Activated naive CD4-positive, alpha-beta T cell treated with anti-CD3 and anti-CD28 coated beads for 36 hours (primary cell): ENCODE results near the gene SEC63. TPM values are rescaled to one million over a fixed set of nuclear protein-coding genes. Genes with fewer than 3 reads are reported as not detected.
A peak's percentile ranks its signal among the peaks of the same experiment; 100 is the strongest.
"Not testable (repeated sequence)": the region's sequence is repeated elsewhere in the genome, so short reads cannot be mapped to it uniquely, and the experiment has no call there.

Experiments used
- CTCF ChIA-PET: fragments of 350-600 bp; sonication (Branson Sonifier 250); formaldehyde crosslinking; loops from one replicate; lab custom pipeline; 2021; ENCODE audit warnings: antibody characterized with exemption; lab: Charles Lee
- DNase-seq: peaks from one replicate; pipeline ENCODE4 v3.0.0-alpha.2; 2020
- H3K27ac Mint-ChIP-seq: one replicate; pipeline ENCODE4 v1.8.0; 2021; ENCODE audit warnings: mild to moderate bottlenecking, mixed read lengths
- H3K27me3 Mint-ChIP-seq: one replicate; pipeline ENCODE4 v1.8.0; 2021; ENCODE audit warnings: low read depth, mixed read lengths
- H3K36me3 Mint-ChIP-seq: one replicate; pipeline ENCODE4 v1.8.0; 2021; ENCODE audit warnings: low read depth, mixed read lengths
- H3K4me1 Mint-ChIP-seq: one replicate; pipeline ENCODE4 v1.8.0; 2021; ENCODE audit warnings: low read depth, mixed read lengths
- H3K4me3 Mint-ChIP-seq: one replicate; pipeline ENCODE4 v1.8.0; 2021; ENCODE audit warnings: mild to moderate bottlenecking, moderate library complexity, mixed read lengths
- H3K9me3 Mint-ChIP-seq: one replicate; pipeline ENCODE4 v1.8.0; 2021; ENCODE audit warnings: mixed read lengths
- intact Hi-C: fragments of 100-400 bp; cut with micrococcal nuclease; formaldehyde crosslinking; loops from one replicate; pipeline ENCODE4 v1.15.1; 2023
- total RNA-seq, 2 experiments: library from RNA; stranded (reverse); gene quantifications; one replicate each; pipeline ENCODE4 v1.2.3, GENCODE V29; 2021

SEC63 gene
- total RNA-seq, 2 experiments from 2014 or later: 78.3 to 86.5 TPM

DNA sequence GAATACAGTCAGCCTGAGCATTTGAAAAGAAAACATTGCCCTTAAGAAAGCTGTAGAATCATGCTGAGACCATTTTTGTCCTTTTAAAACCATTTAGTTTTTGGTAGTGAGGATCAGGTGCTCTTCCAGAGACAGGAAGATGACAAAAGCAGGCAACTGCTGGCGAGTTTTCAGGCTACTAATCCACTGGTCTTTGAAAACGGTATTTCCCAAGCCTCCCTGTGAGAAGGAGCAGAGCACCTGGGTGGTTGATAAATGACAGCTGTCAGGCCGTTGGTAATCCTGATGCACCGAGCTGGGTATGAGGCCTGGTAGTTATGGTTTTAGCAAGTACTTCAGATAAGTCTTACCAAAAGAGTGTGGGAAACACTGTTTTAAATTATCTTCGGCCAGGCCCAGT is 10.1 kb upstream of the SEC63 start:
- no peak for DNase-seq
- H3K4me1 Mint-ChIP-seq: peaks cover 17% of the 10 kb centered on the region
- H3K4me3 Mint-ChIP-seq: no peak overlapping the region
- CTCF ChIA-PET: interaction anchor here (0.7 to 1.8 kb wide), 2 partner anchors 13 to 1096 kb away, joined by 3 to 5 read pairs; no protein-coding TSS in a partner anchor
- no peak overlapping the region for H3K27ac Mint-ChIP-seq
- peaks cover 2% of the 10 kb centered on the region for H3K27me3 Mint-ChIP-seq
- H3K36me3 Mint-ChIP-seq: no peaks in the 10 kb centered on the region
- no peaks in the 10 kb centered on the region for H3K9me3 Mint-ChIP-seq
- intact Hi-C loops: no loop called here

DNA sequence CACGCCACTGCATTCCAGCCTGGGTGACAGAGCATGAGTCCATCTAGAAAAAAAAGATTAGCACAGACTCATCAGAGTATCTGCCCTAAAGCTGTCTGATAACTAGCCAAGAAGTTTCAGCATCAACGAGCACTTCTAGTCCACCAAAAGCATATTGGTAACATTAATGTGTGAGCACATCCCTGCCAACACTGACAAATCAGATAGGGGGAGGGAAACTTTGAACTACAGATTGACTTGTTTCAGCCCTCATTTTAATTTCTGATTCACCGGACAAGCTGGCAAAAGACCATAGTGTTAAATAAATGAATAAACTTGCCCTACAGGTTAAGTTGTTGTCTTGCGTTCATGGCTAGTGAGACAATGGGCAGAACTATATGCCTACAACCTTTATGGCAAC is 7.7 kb upstream of the SEC63 start:
- no peak for DNase-seq
- H3K4me1 Mint-ChIP-seq: peaks cover 17% of the 10 kb centered on the region
- H3K27ac Mint-ChIP-seq: no peak overlapping the region
- no peaks in the 10 kb centered on the region for H3K36me3 Mint-ChIP-seq
- intact Hi-C loops: loop anchor here (2.0 kb wide), 2 partner anchors 95 to 909 kb away; no protein-coding TSS in a partner anchor
- H3K27me3 Mint-ChIP-seq: peaks cover 2% of the 10 kb centered on the region
- no peaks in the 10 kb centered on the region for H3K9me3 Mint-ChIP-seq
- H3K4me3 Mint-ChIP-seq: no peak overlapping the region
- CTCF ChIA-PET: interaction anchor here (1.1 to 1.5 kb wide), 4 partner anchors 12 to 117 kb away, joined by 3 to 5 read pairs (median 4); no protein-coding TSS in a partner anchor

DNA sequence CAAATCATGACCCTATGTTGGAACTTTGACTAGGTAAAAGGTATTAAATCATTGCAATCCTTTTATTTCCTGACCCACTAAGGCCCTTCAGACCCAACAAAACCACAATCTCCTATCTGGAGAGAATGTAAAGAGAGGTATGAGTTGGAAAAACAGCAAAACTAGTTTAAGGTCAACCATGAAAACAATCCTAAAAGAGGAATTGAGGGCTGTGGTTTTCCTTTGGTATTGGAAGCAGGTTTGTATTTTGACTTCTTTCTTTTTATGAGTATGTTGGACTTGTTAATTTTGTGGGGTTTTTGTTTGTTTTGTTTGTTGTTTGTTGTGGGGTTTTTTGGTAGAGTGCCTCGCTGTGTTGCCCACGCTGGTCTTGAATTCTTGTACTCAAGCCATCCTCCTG is 4.7 kb upstream of the SEC63 start:
- CTCF ChIA-PET: no interaction called here
- no peaks in the 10 kb centered on the region for H3K9me3 Mint-ChIP-seq

DNA sequence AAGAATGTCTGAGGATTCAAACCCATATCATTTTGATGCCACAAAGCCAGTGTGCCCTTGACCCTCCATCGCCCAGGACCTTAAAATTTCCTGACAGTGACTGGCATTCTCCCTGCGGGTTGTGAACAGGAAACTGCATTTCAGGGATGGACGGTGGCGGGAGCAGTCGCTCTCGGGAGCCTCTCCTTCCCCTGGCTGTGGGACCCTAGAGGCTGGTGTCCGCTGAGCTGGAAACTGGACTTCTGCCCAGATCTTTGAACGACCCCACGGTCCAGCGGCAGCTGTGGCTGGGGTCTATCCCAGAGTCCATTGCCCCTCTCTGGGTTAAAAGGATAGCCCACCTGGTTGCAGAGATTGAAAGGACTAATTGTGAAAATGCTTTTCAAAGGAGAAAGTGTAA is 1.4 kb upstream of the SEC63 start:
- H3K27ac Mint-ChIP-seq: no peak overlapping the region
- no peaks in the 10 kb centered on the region for H3K9me3 Mint-ChIP-seq
- DNase-seq: no peak
- CTCF ChIA-PET: no interaction called here
- peaks cover 40% of the 10 kb centered on the region for H3K4me1 Mint-ChIP-seq
- intact Hi-C loops: loop anchor here (2.0 to 10.0 kb wide), 6 partner anchors 157 to 1445 kb away; partner anchors contain the start of genes CD164, MTRES1, QRSL1 and RTN4IP1
- no peaks in the 10 kb centered on the region for H3K27me3 Mint-ChIP-seq
- H3K36me3 Mint-ChIP-seq: peaks cover 22% of the 10 kb centered on the region
- peak overlapping the region; percentile 97 for H3K4me3 Mint-ChIP-seq

More for the DNA sequence above, 4.7 kb upstream of the SEC63 start:
- no peak for DNase-seq
- Mint-ChIP-seq H3K36me3 (no peaks in the 10 kb centered on the region), H3K4me3 (no peak overlapping the region), H3K27me3 (no peaks in the 10 kb centered on the region), H3K4me1 (peaks cover 30% of the 10 kb centered on the region), H3K27ac (no peak overlapping the region)
- intact Hi-C loops: no loop called here

DNA sequence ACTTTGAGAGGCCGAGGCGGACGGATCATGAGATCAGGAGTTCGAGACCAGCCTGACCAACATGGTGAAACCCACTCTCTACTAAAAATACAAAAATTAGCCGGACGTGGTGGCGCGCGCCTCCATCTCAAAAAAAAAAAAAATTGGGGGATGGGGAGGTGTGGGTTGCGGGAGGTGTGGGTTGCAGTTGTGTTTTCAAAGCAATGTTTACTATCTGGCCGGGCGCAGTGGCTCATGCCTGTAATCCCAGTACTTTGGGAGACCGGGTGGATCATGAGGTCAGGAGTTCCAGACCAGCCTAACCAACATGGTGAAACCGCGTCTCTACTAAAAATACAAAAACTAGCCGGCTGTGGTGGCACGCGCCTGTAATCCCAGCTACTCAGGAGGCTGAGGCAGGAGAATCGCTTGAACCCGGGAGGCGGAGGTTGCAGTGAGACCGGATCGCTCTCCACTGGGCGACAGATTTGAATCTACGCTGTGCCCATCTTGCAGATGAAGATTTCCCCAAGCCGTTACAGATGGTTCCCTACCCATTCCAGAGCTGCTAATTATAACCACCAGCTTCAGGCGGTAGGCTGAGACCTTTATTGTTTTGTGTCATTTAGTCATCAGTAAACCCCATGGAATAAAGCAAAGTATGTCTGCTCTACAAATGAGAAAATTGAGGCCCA is 818 bp upstream of the SEC63 start:
- H3K27ac Mint-ChIP-seq: peak overlapping the region; percentile 86
- DNase-seq, H3K27me3 Mint-ChIP-seq, H3K9me3 Mint-ChIP-seq: not testable (repeated sequence)
- intact Hi-C loops: loop anchor here (1.0 to 10.0 kb wide), 11 partner anchors 115 to 1444 kb away; partner anchors contain the start of genes AFG1L, CD164, MTRES1 and OSTM1
- CTCF ChIA-PET: interaction anchor here (0.6 to 1.0 kb wide), 3 partner anchors 15 to 92 kb away, joined by 3 to 5 read pairs (median 3); no protein-coding TSS in a partner anchor
- H3K36me3 Mint-ChIP-seq: peaks cover 22% of the 10 kb centered on the region
- peak overlapping the region; percentile 97 for H3K4me3 Mint-ChIP-seq
- peaks cover 37% of the 10 kb centered on the region for H3K4me1 Mint-ChIP-seq

DNA sequence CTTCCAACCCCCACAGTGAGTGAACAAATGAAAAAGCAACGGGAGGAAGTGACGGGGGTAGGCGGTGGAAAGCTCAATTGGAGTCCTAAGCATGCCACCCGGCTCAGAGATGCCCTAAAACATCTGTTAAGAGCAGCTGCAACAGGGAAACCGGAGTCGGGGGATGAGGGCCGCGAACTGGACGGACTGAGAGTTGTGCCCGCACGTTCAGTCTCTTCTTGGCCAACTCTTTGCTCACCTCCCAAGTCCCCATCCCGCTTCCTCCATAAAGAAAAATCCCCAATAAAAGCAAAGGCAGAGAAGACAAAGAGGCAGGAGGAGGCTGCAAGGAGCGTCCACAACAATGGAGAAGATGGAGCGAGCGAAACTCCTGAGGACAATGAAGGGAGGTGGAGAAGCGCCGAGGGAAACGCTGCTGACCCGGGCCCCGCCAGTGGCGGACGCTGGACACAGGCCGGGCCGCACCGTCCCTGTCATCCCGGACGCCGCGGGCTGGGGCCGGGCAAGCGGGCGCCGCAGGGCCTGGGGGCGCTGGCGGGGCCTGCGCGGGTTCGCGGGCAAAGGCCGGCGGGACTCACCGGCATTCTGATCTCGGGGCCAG is 600 bp downstream of the SEC63 start:
- DNase-seq: peak; percentile 80

DNA sequence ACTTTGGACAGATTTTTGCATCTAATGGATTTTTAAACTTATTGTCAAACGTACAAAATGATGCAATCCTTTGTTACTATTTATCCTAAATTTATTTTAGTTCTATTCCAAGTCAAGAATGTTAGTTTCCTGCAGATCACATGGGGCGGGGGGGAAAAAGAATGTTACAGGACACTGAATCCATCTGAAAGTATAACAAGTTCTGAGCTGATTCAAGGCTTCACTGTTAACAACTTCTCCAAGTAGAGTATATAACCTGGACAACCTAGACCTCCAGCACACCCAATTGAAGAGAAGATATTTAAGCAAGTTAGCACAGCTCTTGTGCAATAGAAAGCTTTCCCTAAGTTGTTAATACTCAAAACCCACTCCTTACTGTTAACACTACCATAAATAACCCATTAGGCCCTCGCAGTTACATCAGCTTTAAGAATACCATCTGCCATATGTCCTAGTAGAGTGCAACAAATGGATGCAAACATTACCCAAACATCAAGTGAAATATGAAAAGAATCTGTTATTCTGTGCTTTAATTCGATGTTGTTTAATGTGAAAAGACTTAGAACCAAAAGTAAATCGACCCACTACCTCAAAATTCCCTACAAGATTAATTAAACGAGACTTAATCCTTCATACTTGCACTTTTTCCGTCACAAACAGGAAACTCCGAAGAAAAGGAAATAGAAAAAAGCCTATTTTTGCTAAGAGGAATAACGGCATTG is 1.3 kb downstream of the SEC63 start:
- DNase-seq: no peak
- Mint-ChIP-seq H3K27me3 (no peaks in the 10 kb centered on the region), H3K9me3 (no peaks in the 10 kb centered on the region), H3K4me1 (peaks cover 41% of the 10 kb centered on the region), H3K4me3 (peak overlapping the region; percentile 97), H3K27ac (peak overlapping the region; percentile 94), H3K36me3 (peaks cover 27% of the 10 kb centered on the region)
- CTCF ChIA-PET: interaction anchor here (0.6 to 0.7 kb wide), 4 partner anchors 8 to 416 kb away, joined by 3 read pairs; no protein-coding TSS in a partner anchor
- intact Hi-C loops: loop anchor here (1.0 to 10.0 kb wide), 7 partner anchors 13 to 1442 kb away; partner anchors contain the start of genes CD164, CEP57L1, MTRES1 and QRSL1

More for the DNA sequence above, 600 bp downstream of the SEC63 start:
- H3K27ac Mint-ChIP-seq: peak overlapping the region; percentile 94
- H3K4me1 Mint-ChIP-seq: peaks cover 36% of the 10 kb centered on the region
- H3K36me3 Mint-ChIP-seq: peaks cover 25% of the 10 kb centered on the region
- H3K27me3 Mint-ChIP-seq: no peaks in the 10 kb centered on the region
- H3K4me3 Mint-ChIP-seq: peak overlapping the region; percentile 97
- CTCF ChIA-PET: interaction anchor here (1.0 kb wide), 1 partner anchor 22 kb away, joined by 3 read pairs; no protein-coding TSS in a partner anchor
- intact Hi-C loops: loop anchor here (1.0 to 10.0 kb wide), 7 partner anchors 14 to 1443 kb away; partner anchors contain the start of genes CD164, CEP57L1, MTRES1 and QRSL1
- no peaks in the 10 kb centered on the region for H3K9me3 Mint-ChIP-seq

DNA sequence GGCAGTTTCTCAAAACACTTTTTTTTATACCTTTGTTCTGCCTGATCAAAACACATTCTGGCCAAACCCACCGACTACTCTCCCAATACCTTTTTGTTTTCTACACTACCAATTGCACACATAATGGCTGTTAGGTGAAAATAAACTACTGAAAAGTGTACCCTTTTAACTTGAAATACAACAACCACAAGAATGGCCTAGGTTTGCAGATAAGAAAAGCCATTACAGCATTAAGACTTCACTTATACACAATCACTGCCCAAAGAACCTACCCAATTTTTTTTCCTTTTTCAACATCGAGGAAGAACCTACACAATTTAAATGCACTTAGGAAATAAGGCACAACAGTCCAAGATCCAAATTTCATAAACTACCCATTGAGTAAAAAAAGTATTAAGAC is 1.8 kb downstream of the SEC63 start:
- H3K4me1 Mint-ChIP-seq: peaks cover 46% of the 10 kb centered on the region
- no peaks in the 10 kb centered on the region for H3K27me3 Mint-ChIP-seq
- CTCF ChIA-PET: interaction anchor here (0.6 kb wide), 3 partner anchors 71 to 416 kb away, joined by 3 read pairs; no protein-coding TSS in a partner anchor
- peak overlapping the region; percentile 97 for H3K4me3 Mint-ChIP-seq
- H3K9me3 Mint-ChIP-seq: no peaks in the 10 kb centered on the region
- peak overlapping the region; percentile 94 for H3K27ac Mint-ChIP-seq
- no peak for DNase-seq
- intact Hi-C loops: loop anchor here (5.0 to 10.0 kb wide), 5 partner anchors 154 to 1441 kb away; partner anchors contain the start of genes CD164, MTRES1, QRSL1 and RTN4IP1
- H3K36me3 Mint-ChIP-seq: peaks cover 27% of the 10 kb centered on the region

DNA sequence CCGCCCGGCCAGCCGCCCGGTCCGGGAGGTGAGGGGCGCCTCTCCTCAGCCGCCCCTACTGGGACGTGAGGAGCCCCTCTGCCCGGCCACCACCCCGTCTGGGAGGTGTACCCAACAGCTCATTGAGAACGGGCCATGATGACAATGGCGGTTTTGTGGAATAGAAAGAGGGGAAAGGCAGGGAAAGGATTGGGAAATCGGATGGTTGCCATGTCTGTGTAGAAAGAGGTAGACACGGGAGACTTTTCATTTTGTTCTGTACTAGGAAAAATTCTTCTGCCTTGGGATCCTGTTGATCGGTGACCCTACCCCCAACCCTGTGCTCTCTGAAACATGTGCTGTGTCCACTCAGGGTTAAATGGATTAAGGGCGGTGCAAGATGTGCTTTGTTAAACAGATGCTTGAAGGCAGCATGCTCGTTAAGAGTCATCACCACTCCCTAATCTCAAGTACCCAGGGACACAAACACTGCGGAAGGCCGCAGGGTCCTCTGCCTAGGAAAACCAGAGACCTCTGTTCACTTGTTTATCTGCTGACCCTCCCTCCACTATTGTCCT is 4.1 kb downstream of the SEC63 start:
- not testable (repeated sequence) for H3K4me3 Mint-ChIP-seq, H3K9me3 Mint-ChIP-seq, H3K27ac Mint-ChIP-seq, H3K27me3 Mint-ChIP-seq, DNase-seq
- CTCF ChIA-PET: interaction anchor here (0.7 kb wide), 1 partner anchor 140 kb away, joined by 3 read pairs; no protein-coding TSS in a partner anchor
- Mint-ChIP-seq H3K4me1 (peaks cover 50% of the 10 kb centered on the region), H3K36me3 (peaks cover 27% of the 10 kb centered on the region)
- intact Hi-C loops: loop anchor here (10.0 kb wide), 1 partner anchor 1439 kb away; no protein-coding TSS in a partner anchor

DNA sequence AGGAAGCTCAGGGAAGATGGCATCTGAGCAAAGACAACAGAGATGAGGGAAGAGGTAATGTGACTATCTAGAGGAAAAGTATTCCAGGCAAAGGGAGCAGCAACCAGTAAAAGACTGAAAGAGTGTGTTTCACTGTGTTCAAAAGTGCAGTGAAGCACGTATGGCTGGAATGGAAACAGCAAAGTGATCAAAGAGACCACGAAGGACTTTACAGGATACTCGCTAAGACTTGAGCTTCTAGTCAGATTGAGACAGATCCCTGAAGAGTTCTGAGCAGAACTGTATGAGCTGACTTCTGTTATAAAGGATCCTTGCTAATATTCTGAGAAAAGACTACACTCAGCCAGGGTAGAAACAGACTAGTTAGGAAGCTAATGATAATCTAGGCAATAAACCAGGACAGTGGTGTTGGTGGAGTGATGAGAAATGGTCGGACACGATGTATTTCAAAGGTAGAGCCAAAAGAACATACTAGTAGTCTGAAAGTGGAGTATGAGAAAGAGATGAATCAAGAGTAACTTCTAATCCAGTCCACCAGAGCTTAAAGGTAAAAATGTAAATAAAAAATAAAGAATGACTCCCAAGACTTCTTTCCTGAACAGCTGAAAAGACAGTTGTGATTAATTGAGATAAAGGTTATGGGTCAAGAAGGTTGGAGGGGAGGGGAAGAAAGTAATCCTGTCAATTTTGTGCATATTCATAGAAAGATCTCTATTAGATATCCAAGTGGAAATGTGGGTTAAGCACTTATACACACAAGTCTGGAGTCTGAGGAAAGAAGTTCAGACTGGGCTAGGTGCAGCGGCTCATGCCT is 14.2 kb downstream of the SEC63 start:
- Mint-ChIP-seq H3K4me1 (peaks cover 48% of the 10 kb centered on the region), H3K4me3 (no peak overlapping the region), H3K9me3 (no peaks in the 10 kb centered on the region), H3K36me3 (peaks cover 3% of the 10 kb centered on the region), H3K27ac (no peak overlapping the region), H3K27me3 (no peaks in the 10 kb centered on the region)
- intact Hi-C loops: loop anchor here (1.0 kb wide), 1 partner anchor 13 kb away; no protein-coding TSS in a partner anchor
- CTCF ChIA-PET: interaction anchor here (0.6 to 0.8 kb wide), 2 partner anchors 15 to 350 kb away, joined by 3 read pairs; partner anchors contain the start of gene SEC63
- no peak for DNase-seq

DNA sequence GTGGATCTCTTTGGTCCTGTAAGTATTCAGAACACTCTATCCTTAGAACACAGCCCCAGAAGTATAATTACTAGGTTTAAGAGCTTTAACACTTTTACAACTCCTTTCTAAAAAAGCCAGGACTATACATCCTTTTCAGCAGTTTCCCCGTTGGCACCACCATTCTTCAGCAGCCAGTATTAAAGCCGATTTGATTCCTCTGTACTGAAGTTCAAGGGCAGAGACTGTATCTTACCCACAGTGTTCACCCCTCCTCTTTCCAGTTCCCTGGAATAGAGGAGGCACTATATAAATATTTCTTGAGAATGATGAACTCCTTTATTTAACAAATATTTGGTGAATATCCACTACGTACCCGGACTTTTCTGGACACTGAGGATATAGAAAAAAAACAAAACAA is 15.9 kb downstream of the SEC63 start:
- intact Hi-C loops: no loop called here
- Mint-ChIP-seq H3K27ac (no peak overlapping the region), H3K27me3 (no peaks in the 10 kb centered on the region), H3K4me3 (no peak overlapping the region), H3K36me3 (peaks cover 8% of the 10 kb centered on the region), H3K4me1 (peaks cover 36% of the 10 kb centered on the region), H3K9me3 (no peaks in the 10 kb centered on the region)
- DNase-seq: no peak
- CTCF ChIA-PET: interaction anchor here (1.0 to 1.4 kb wide), 2 partner anchors 39 to 75 kb away, joined by 3 to 5 read pairs; no protein-coding TSS in a partner anchor
